Astrocyte of the hippocampus (primary cell): ENCODE measurements around the gene RBMXL2.

Source experiments
- DNase-seq: peaks from one replicate; pipeline ENCODE4 v3.0.0; 2011; ENCODE audit warnings: low read depth, low spot score

Gene RBMXL2

DNA sequence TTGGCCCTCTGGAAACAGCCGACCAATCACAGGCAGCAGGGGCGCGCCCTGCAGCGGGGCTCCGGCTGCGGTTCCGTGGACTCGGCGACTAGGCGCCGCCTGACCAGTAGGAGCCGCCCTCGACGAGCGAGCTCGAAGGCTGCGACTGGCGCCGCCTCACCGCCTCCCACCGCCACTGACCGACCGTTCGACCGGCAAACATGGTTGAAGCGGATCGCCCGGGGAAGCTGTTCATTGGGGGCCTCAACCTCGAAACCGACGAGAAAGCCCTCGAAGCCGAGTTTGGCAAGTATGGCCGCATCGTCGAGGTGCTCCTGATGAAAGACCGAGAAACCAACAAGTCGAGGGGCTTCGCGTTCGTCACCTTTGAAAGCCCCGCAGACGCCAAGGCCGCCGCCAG lies at the start of gene RBMXL2:
Gene RBMXL2, plus strand, starts transcription at position 78 of the 400 bp plus-strand sequence. Its CDS starts 123 bp downstream, at position 201.
- no peak for DNase-seq

DNA sequence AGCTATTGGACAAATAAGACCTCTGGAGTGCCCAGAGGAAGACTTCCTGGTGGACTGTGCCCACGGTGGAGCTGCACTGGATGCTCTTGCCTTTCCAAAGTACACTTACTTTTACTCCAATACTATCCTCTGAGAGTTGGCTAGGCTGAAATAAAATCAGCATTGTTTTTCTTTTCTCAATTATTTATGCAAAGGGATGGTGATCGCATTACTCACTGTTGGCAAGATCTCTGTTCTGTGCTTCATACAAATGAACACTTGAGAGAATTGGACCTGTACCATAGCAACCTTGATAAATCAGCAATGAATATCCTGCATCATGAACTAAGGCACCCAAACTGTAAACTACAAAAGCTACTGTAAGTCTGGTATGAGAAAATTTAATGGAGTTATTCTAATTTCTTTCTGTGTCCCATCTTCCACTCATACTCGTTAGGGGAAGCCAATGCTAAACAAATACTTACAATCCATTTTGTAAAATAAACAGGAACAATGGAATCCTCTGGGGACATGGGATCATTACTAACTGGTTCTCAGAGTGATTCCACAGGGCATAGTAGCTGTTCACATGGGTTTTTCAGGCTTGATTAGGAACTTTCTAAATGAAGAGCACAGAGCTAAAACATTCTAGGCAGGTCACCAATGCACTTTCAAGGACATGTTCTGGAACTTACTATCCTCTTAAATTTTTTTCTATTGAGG lies 42.2 kb upstream of the RBMXL2 start:
- DNase-seq: peak; percentile 72

GRCh38 chr11:7050191-7050590 lies 38.6 kb upstream of the RBMXL2 start:
- no peak for DNase-seq

GRCh38 chr11:7056828-7057513 lies 31.8 kb upstream of the RBMXL2 start:
- no peak for DNase-seq

GRCh38 chr11:7057641-7058040 lies 31.2 kb upstream of the RBMXL2 start:
- no peak for DNase-seq

GRCh38 chr11:7060868-7061267 lies 27.9 kb upstream of the RBMXL2 start:
- DNase-seq: peak; percentile 38

GRCh38 chr11:7062534-7062933 lies 26.3 kb upstream of the RBMXL2 start:
- DNase-seq: no peak

- DNase-seq: no peak
Observed at GRCh38 chr11:7072401-7073028, 16.3 kb upstream of the RBMXL2 start.

- no peak for DNase-seq
Observed at GRCh38 chr11:7077101-7077500, 11.7 kb upstream of the RBMXL2 start.

GRCh38 chr11:7079545-7080135 lies 9.2 kb upstream of the RBMXL2 start:
- DNase-seq: no peak

DNA sequence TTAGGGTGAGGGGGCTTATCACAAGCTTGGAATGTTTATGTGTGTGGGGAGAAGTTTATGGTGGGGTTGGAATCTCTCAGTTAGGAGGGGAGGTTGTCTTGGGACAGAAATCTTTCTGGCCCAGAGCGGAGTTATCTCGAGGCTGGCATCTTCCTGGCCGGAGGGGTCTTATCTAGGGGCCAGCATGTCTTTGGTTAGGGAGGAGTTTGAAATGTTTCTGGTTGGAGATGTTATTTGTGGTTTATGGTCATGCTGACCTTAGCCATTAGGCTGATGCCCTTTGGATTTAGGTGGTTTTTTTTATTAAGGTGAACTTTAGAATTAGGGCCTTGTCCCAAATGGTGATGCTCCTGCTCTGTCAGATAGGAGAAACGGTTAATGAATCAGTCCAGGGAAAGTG lies 7.9 kb upstream of the RBMXL2 start:
- DNase-seq: no peak

GRCh38 chr11:7081441-7081840 lies 7.4 kb upstream of the RBMXL2 start:
- DNase-seq: no peak

- DNase-seq: no peak
Observed at GRCh38 chr11:7089328-7090251, 792 bp downstream of the RBMXL2 start.

GRCh38 chr11:7098235-7098832 lies 9.5 kb downstream of the RBMXL2 start:
- peak; percentile 64 for DNase-seq

DNA sequence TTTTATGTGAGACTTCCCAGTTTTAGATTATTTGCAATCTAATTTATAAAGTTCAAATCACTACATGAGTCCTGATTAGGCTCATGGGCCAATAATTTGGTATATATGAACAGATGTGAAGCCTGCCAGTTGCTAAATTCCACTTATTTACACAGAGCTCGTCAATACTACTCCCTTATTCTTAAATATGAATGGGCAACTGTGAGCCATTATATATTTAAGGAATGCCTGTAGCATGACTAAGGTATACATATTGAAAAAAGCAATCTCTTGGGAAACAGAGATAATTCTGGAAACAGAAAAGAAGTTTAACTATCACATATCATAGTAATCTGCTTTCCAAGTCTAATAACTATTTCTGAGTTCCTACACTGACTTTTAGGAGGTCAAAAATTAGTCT lies 27.0 kb downstream of the RBMXL2 start:
- no peak for DNase-seq

DNA sequence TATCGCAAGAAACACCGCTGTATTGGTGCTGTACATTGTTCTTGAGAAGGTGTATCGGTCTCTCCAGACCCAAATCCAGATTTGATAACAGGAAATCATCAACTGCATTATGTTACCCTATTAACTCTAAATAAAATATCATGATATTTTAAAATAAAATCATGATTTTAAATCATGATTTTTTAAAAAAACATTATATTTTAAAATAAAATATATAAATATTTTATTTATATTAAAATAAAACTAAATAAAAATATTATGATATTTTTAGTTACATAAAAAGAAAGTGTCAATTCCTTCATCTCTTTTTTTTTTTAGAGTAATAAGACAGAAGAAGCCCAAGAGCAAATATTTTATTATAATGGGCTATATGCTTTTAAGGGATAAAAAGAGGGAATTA lies 27.6 kb downstream of the RBMXL2 start:
- DNase-seq: no peak

DNA sequence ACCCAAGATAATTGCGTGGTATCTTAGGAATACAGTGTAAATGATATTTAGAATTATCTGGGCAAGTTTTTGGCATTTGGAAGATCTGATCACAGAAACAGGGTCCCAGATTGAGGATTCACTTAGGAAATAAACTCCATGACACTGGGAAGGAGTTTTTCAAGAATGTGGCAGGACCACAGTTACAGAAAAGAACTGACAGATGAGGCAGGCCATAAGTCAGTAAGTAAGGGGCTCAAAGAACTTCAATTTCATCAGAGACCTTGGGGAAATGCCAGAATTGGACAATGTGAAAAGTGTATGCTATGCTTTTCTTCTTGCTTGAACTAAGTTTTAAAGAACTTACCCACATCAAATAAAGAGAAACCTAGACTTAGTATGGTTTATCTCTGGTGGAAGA lies 49.3 kb downstream of the RBMXL2 start:
- no peak for DNase-seq
